Nephron progenitor cell (in vitro differentiated cells): ENCODE data around the gene FEM1C.

Experiments
- DNase-seq: peaks from one replicate; pipeline ENCODE4 v3.0.0; 2021
- H3K27ac Mint-ChIP-seq: 2 replicates; pipeline ENCODE4 v1.8.0; 2021; ENCODE audit warnings: mild to moderate bottlenecking, moderate library complexity, mixed read lengths
- H3K27me3 Mint-ChIP-seq: 2 replicates; pipeline ENCODE4 v1.8.0; 2021; ENCODE audit warnings: mild to moderate bottlenecking, low read depth, mixed read lengths; ENCODE audit not compliant: poor library complexity
- H3K36me3 Mint-ChIP-seq: 2 replicates; pipeline ENCODE4 v1.8.0; 2021; ENCODE audit warnings: low read depth, mixed read lengths
- H3K4me1 Mint-ChIP-seq: 2 replicates; pipeline ENCODE4 v1.8.0; 2021; ENCODE audit warnings: mixed read lengths
- H3K4me3 Mint-ChIP-seq: 2 replicates; pipeline ENCODE4 v1.8.0; 2021; ENCODE audit warnings: mild to moderate bottlenecking, moderate library complexity, mixed read lengths
- H3K9me3 Mint-ChIP-seq: 2 replicates; pipeline ENCODE4 v1.8.0; 2021; ENCODE audit warnings: mild to moderate bottlenecking, moderate library complexity, mixed read lengths
- CTCF ChIP-seq: fragments of 200-600 bp; sonication (generic); IDR thresholded peaks from 2 replicates; pipeline ENCODE4 v1.5.0; 2021; ENCODE audit warnings: antibody characterized with exemption

Gene FEM1C

GRCh38 chr5:115477581-115477980 is 67.0 kb downstream of the FEM1C start:
- H3K36me3 Mint-ChIP-seq: no peaks in the 10 kb centered on the region
- H3K27me3 Mint-ChIP-seq: peaks cover 6% of the 10 kb centered on the region
- no peak for TF ChIP-seq CTCF
- no peaks in the 10 kb centered on the region for H3K4me1 Mint-ChIP-seq
- no peak overlapping the region for H3K27ac Mint-ChIP-seq
- no peak for DNase-seq
- H3K4me3 Mint-ChIP-seq: no peak overlapping the region
- H3K9me3 Mint-ChIP-seq: no peaks in the 10 kb centered on the region

GRCh38 chr5:115475788-115476187 is 68.8 kb downstream of the FEM1C start:
- Mint-ChIP-seq H3K27me3 (peaks cover 6% of the 10 kb centered on the region), H3K4me3 (no peak overlapping the region), H3K27ac (no peak overlapping the region), H3K4me1 (no peaks in the 10 kb centered on the region), H3K36me3 (no peaks in the 10 kb centered on the region), H3K9me3 (no peaks in the 10 kb centered on the region)
- TF ChIP-seq CTCF: no peak
- no peak for DNase-seq

- no peak for DNase-seq
- Mint-ChIP-seq H3K27me3 (peaks cover 6% of the 10 kb centered on the region), H3K27ac (no peak overlapping the region), H3K4me1 (no peaks in the 10 kb centered on the region), H3K9me3 (no peaks in the 10 kb centered on the region), H3K36me3 (no peaks in the 10 kb centered on the region), H3K4me3 (no peak overlapping the region)
- TF ChIP-seq CTCF: no peak
Observed at GRCh38 chr5:115472271-115473025, 72.1 kb downstream of the FEM1C start.

GRCh38 chr5:115471345-115472063 is 73.1 kb downstream of the FEM1C start:
- Mint-ChIP-seq H3K27me3 (peaks cover 6% of the 10 kb centered on the region), H3K27ac (no peak overlapping the region), H3K4me3 (no peak overlapping the region), H3K9me3 (no peaks in the 10 kb centered on the region), H3K36me3 (no peaks in the 10 kb centered on the region), H3K4me1 (no peaks in the 10 kb centered on the region)
- no peak for DNase-seq
- TF ChIP-seq CTCF: no peak

- Mint-ChIP-seq H3K4me3 (no peak overlapping the region), H3K27me3 (peaks cover 3% of the 10 kb centered on the region), H3K36me3 (no peaks in the 10 kb centered on the region), H3K9me3 (no peaks in the 10 kb centered on the region), H3K27ac (no peak overlapping the region), H3K4me1 (no peaks in the 10 kb centered on the region)
- TF ChIP-seq CTCF: no peak
- no peak for DNase-seq
Observed at GRCh38 chr5:115470921-115471320, 73.7 kb downstream of the FEM1C start.
